Activated effector memory CD4-positive, alpha-beta T cell treated with Interleukin-2 at 50 U/mL for 16 hours (primary cell): ENCODE measurements around the gene DGKI.

Experiments
- DNase-seq: peaks from one replicate; pipeline ENCODE4 v3.0.0-alpha.2; 2020

DGKI gene

DNA sequence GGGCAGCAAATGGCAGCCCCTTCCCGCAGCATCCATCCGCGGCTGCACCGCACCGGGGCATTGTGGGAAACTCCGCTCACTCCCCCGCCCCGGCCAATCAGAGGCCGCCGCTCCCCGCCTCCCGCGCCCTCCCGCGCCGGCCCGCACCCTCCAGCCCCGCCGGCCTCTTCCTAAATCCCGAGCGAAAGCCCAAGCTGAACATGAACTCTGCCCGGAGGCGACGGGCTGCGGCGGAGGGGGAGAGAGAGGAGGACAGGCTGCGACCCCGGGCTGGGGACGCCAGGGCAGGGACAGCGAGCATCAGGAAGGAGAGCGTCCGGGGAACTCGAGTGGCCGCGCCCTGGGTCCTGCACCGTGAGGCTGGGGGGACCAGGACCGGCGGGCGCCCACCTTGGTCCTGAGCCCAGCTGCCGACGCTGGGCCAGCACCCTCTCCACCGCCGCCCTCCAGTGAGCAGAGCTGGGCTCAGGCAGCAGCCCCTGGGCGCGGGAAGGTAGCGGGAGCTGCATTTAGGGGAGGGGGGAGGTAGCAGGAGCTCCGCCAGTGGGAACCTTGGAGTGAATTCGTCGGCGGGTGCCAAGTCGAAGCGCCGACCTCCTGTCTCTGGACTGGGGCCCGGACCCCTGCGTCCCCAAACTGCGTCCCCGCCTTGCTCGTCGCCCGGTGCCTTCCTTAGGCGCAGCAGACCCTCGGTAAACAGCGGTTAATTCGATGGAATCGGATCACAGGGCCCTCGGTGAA is at the start of gene DGKI:
DGKI (minus strand) TSS at position 148 of the 741 bp plus-strand sequence.
- DNase-seq = no peak

- DNase-seq = no peak
These were observed 48.8 kb upstream of the DGKI start for GRCh38 chr7:137895301-137896221.

DNA sequence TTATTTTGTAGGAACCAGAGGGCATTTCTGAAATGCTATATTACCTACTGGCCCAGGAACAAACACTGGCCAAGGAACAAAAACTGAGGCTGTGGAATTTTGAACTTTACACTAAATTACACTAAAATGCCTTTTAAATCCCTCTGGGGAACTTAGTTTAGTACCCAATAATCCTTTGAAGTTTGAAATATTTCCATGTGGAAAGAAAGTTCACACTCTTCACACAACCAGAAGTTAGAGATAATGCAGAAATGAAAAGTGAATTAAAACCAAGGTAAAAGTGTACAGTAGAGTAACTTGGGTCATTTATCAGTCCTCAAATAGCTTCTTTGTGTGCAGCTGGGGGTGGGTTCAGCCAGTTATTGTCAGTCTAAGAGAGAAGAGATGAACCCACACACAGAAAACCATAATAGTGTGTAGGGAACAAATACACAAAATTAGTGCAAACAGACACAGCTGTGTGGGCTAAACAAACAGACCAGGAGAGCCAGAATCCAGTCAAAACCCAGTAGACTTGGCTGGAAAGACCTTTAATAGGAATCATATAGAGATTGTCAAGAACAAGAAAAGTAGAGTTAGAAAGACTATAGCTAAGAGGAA is 46.5 kb upstream of the DGKI start:
- no peak for DNase-seq

GRCh38 chr7:137891016-137891655 is 44.4 kb upstream of the DGKI start:
- no peak for DNase-seq

- DNase-seq = no peak
These were observed 43.7 kb upstream of the DGKI start for GRCh38 chr7:137890449-137890921.

DNA sequence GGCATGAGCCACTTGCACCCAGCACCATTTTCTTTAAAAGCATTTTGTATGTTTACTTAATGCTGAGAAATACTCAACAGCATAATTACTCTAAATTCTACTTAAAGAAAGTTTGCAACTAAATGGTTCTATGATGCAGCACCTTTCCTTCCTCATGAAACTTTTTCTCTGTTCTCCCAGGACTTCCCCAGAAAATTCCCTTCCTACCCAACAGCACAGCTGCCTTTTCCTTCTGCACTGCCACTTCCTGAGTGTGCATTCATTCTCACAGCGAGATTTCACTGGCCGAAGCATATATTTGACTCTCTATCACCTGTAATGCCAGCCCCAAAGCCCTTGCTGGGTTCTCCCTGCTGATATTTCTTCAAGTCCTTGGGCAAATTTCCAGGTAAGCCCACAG is 41.5 kb upstream of the DGKI start:
- no peak for DNase-seq

GRCh38 chr7:137886746-137887145 is 40.0 kb upstream of the DGKI start:
- no peak for DNase-seq

DNA sequence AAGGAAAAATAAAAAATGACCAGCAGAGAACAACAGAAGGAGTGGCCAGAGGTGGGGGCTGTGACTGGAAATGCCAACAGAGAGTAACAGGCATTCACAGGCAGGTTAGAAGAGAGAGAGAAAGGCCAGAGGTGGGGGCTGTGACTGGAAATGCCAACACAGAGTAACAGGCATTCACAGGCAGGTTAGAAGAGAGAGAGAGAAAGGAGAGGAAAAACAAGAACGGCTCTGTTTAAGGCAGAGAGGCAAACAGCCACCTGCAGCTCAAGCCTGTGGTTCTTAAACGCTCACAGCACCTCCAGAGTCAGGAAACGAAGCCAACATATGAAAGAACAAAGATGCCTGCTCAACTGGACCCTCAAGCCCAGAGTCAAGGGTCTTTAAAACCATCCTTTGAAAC is 39.5 kb upstream of the DGKI start:
- no peak for DNase-seq

- no peak for DNase-seq
These were observed 38.9 kb upstream of the DGKI start for GRCh38 chr7:137885678-137886077.

DNA sequence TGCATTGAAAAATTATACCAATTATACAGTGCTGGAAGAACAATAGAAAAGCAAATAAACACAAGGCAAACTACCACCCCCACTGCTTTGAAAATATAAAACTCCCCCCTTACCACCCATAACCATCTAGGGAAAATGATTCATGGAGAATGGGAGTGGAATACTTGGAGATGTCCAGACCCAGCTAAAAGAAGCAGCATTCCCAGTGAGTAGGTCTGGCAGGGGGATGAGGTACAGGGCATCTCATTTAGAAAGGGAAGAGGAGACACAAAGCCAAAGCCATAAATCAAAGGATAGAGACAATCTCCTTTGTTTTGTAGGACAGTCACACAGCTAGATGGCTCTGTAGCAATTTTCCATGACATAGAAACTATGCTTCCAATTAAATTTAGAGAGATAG is 36.0 kb upstream of the DGKI start:
- DNase-seq = no peak

DNA sequence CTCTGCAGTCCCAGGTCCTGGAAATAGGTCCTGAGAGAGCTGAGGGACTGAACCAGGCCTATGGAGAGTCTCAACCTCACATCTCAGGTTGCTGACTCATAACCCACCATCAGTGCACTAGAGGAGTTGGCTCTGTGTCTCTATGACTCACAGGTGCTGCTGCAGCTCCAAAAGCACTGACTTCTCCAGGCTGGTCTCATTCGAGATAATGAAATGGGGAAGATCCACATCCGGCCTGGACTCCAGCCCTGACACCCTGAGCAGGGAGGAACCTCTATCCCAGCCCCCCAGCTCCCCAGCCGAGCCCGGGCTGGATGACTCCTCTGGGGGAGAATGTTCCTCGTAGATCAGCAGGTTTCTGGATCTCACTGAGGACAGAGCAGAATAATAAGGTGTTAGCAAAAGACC is 35.5 kb upstream of the DGKI start:
- DNase-seq = no peak

GRCh38 chr7:137881607-137882260 is 35.0 kb upstream of the DGKI start:
- no peak for DNase-seq

DNA sequence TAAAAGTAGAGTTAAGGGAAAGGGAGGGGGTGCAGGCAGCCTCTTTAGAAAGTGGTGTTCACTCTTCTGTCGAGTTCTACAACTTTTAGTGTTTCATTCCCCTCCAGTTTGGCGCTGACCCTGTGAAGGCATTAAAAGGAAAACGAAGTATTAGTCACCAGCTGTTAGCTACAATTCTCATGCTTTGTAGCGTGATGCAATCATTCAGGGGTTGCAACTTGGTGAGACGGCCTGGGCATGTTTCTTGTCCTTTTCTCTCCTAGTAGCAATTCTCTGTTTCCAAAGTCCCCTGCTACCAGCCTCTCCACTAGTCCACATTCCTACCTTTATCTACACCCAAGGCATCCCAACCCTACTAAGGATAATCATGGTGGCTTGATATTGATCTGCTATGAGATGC is 33.7 kb upstream of the DGKI start:
- no peak for DNase-seq

DNA sequence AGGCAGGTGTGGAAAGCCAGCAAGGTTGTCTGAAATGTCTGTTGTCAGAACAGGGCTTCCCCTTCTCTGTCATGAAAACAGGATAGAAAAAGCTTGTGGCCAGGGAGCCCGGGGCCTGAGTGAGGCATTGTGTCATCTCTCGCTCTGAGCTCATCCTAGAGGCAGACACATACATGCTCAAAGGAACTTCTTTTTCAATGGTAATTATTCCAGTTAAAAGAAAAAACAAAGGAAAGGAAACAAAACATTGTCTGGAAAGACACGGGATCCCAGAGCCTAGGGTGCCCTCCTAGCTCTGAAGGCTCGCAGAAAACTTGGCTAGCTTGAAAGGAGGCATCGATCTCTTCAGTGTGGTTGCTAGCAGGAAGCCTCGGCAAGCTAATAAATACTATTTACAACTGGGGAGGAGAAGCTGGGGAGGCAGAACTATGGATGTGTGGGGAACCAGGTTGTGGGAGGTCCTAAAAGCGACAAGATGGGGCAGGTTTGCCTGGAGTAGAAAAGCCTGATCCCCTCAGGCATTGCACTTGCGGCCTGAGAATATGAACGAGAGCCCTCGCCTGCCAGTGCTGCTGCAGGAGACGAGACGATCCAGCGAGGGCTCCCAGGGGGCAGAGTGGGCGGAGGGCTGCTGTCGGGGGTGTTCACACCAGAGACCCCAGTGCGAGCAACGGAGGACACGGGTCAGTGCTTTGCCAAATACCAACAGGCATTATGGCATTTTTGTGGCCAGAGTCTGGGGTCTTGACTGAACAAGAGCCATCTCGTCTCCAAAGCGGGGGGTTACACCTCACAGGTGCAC is 32.8 kb upstream of the DGKI start:
- DNase-seq = no peak

DNA sequence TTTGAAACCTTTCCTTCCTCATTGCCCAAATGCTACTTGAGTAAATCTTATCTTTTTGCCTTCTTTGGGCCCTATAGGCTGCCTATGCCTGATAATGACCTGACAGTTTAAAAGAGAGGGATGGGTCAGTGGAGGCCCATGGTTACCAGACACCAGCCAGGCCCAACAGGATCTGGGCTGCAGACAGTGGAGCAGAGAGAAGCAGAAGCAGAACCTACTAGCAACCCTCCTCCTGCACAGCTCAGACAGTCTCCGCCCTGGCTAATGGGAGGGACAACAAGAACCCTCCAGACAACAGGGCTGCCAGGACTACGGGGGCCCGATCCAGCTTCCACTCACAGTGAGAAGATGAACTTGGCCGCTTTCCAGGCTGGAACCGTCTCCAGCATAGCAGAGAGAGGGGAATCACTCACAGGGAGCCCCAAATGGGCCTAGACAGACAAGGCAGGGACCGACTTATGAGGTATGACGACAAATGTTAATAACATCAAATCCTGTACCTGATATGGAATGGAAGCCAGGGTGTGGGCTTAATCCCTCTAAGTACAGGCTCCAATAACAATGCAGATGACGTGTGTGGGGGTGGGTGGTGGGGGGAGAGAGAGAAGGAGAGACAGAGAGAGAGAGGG is 31.7 kb upstream of the DGKI start:
- no peak for DNase-seq

GRCh38 chr7:137877027-137877675 is 30.4 kb upstream of the DGKI start:
- no peak for DNase-seq

DNA sequence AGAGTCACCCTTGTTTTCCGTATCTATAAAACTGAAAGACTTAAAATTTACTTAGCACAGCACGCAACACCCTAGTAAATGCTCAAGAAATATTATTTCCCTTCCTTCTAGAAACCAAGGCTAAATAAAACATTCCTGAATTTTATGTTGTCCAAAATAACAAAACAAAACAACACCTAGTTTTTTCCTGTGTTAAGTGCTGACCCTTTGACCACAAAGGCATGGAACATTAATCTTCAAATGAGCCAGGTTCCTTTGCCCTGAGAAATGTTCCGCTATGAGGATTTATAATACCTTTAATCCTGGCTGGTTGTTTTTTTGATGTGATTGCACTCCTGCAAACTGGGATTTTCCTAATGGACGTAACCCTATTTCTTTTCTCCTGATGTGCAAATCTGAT is 29.0 kb upstream of the DGKI start:
- no peak for DNase-seq

- DNase-seq = no peak
These were observed 27.4 kb upstream of the DGKI start for GRCh38 chr7:137873979-137874777.

- no peak for DNase-seq
These were observed 26.8 kb upstream of the DGKI start for GRCh38 chr7:137873524-137873923.
